Stimulated activated memory B cell treated with anti-CD40 and anti-IgM and Interleukin-4, amounts not matched to agents 10 μg/mL and 1 μg/mL and 100 μg/mL, for 72 hours (primary cell): Measurements from ENCODE around the gene CCNT1.
"Not testable (repeated sequence)": the region's sequence is repeated elsewhere in the genome, so short reads cannot be mapped to it uniquely, and the experiment has no call there.

Source experiments
- ATAC-seq: fragments of 150-1000 bp; cut with Tn5 transposase; 2 replicates; pipeline ENCODE4 v1.10.0; 2021
- H3K27ac Mint-ChIP-seq: one replicate; pipeline ENCODE4 v1.8.0; 2022; ENCODE audit warnings: mild to moderate bottlenecking, mixed read lengths
- H3K27me3 Mint-ChIP-seq: one replicate; pipeline ENCODE4 v1.8.0; 2022; ENCODE audit warnings: mixed read lengths
- H3K36me3 Mint-ChIP-seq: one replicate; pipeline ENCODE4 v1.8.0; 2022; ENCODE audit warnings: mixed read lengths
- H3K4me1 Mint-ChIP-seq: one replicate; pipeline ENCODE4 v1.8.0; 2022; ENCODE audit warnings: mixed read lengths
- H3K4me3 Mint-ChIP-seq: one replicate; pipeline ENCODE4 v1.8.0; 2022; ENCODE audit warnings: mild to moderate bottlenecking, moderate library complexity, mixed read lengths
- H3K9me3 Mint-ChIP-seq: one replicate; pipeline ENCODE4 v1.8.0; 2022; ENCODE audit warnings: mixed read lengths

Gene CCNT1

DNA sequence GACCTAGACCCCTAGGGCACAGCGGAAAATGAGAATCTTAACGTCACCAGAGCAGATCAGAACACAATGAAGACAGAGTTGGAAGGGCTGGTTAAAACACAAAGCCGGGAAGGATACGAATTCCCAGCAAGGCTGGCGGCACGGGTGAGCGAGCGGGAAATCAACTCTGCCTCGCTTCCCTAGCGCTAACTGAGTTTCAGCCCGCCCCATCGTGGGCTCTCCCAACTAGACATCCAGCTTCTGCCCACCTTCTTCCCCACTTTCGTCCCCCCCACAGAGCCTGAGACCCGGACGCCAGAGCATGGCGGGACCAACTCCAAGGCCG lies 377 bp downstream of the CCNT1 start:
- H3K4me1 Mint-ChIP-seq: peaks cover 27% of the 10 kb centered on the region
- no peaks in the 10 kb centered on the region for H3K27me3 Mint-ChIP-seq
- H3K36me3 Mint-ChIP-seq: peaks cover 24% of the 10 kb centered on the region

DNA sequence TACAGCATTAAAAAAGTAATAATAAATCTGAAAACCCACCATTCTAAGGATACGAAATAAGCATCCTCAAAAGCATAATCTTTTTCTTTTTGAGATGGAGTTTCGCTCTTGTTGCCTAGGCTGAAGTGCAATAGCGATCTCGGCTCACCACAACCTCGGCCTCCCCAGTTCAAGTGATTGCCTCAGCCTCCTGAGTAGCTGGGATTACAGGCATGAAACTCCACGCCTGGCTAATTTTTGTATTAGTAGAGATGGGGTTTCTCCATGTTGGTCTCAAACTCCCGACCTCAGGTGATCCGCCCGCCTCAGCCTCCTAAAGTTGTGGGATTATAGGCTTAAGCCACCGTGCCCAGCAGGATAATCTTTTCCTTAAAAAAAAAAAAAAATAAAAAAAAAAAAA lies 4.3 kb downstream of the CCNT1 start:
- Mint-ChIP-seq H3K9me3 (no peaks in the 10 kb centered on the region), H3K4me1 (peaks cover 41% of the 10 kb centered on the region), H3K27me3 (no peaks in the 10 kb centered on the region), H3K4me3 (no peak overlapping the region), H3K36me3 (peaks cover 10% of the 10 kb centered on the region), H3K27ac (no peak overlapping the region)
- no peak for ATAC-seq

More for the DNA sequence above, 377 bp downstream of the CCNT1 start:
- Mint-ChIP-seq H3K9me3 (peaks cover 12% of the 10 kb centered on the region), H3K4me3 (peak overlapping the region; percentile 98), H3K27ac (peak overlapping the region; percentile 97)
- no peak for ATAC-seq

DNA sequence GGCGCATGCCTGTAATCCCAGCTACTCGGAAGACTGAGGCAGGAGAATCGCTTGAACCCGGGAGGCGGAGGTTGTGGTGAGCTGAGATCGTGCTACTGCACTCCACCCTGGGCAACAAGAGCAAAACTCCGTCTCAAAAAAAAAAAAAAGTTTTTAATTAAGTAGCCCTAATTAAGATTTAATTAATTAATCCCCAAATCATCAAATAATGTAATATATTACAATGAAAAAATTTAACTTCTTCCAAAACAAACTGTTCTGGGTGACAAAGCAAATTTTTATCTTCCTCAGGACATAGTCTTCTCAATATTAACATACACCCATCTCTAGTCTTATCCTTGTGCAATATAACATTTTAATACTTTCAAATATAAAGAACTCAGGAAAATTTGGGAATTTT lies 17.7 kb downstream of the CCNT1 start:
- peaks cover 40% of the 10 kb centered on the region for H3K36me3 Mint-ChIP-seq
- H3K4me1 Mint-ChIP-seq, H3K4me3 Mint-ChIP-seq, ATAC-seq, H3K27ac Mint-ChIP-seq, H3K27me3 Mint-ChIP-seq, H3K9me3 Mint-ChIP-seq: not testable (repeated sequence)

DNA sequence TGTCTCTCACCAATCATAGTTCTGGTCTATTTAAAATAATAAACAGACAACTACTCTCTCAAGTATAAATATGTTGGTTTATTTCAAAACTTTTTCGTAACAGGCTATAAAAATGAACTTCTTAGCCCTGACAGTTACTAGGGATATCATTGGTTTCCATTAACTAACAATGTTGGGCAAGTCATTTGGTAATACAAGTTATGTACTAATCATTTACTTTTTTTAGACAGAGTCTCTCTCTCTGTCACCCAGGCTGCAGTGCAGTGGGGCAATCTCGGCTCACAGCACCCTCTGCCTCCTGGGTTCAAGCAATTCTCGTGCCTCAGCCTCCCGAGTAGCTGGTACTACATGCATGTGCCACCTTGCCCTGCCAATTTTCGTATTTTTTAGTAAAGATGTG lies 19.9 kb downstream of the CCNT1 start:
- Mint-ChIP-seq H3K4me1 (no peaks in the 10 kb centered on the region), H3K4me3 (no peak overlapping the region), H3K9me3 (no peaks in the 10 kb centered on the region), H3K36me3 (peaks cover 45% of the 10 kb centered on the region), H3K27me3 (no peaks in the 10 kb centered on the region), H3K27ac (no peak overlapping the region)
- ATAC-seq: no peak

DNA sequence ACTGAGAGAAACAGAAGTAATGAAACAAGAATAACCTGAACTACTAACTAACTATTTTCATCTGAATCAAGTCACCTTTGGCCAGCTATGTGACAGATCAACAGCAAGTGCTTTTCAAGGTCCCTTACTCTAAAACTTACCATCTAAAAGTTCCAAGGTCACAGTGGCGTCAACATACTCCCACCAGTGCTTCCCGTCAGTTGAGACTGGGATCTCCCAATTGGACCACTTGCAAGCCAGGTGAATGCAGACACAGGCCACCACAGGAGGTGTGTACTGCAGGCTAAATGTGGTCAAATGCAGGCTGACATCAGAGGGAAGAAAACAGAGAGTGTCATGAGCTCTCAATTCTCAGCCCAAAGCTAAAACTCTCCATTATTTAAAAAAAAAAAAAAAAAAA lies 20.6 kb downstream of the CCNT1 start:
- H3K4me1 Mint-ChIP-seq: no peaks in the 10 kb centered on the region
- no peak overlapping the region for H3K27ac Mint-ChIP-seq
- H3K9me3 Mint-ChIP-seq: no peaks in the 10 kb centered on the region
- H3K36me3 Mint-ChIP-seq: peaks cover 51% of the 10 kb centered on the region
- H3K27me3 Mint-ChIP-seq: no peaks in the 10 kb centered on the region
- no peak overlapping the region for H3K4me3 Mint-ChIP-seq
- no peak for ATAC-seq

DNA sequence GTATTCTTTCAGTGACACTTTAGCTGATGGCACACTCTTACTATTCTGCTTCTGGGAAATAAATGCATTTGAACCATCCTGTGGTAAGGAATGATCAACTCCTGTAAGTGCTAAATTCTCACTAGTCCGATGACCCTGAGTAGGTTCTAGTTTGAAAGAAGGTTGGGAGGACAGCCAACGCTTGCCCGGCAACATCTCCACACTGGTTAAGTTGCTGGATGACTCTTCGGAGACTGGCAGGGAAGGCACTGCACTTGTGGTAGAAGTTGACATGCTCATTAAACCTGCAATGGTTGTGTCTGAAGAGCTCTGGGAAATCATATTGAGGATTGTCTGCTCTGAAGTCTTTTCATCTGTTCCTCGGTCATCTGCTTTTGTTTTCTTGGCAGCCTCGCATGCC lies 22.5 kb downstream of the CCNT1 start:
- no peaks in the 10 kb centered on the region for H3K4me1 Mint-ChIP-seq
- H3K9me3 Mint-ChIP-seq: no peaks in the 10 kb centered on the region
- no peak for ATAC-seq

DNA sequence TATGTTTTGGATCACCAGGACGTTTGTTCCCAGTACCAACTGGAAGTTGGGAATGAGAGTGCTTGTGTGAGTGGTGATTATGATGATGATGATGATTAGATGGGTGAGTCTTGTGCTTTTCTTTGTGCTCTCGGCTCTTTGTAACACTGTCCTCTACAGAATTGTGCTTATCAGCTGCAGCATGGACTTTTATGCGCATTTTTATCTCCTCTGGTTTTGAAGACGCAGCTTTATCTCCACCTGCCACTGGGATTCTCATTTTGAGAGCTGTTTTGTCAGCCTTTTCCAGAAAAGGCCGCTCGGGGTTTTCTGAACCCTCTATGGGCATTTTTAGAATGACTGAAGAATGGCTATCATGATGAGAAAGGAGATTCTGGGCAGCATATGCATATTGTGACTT lies 22.9 kb downstream of the CCNT1 start:
- Mint-ChIP-seq H3K4me1 (no peaks in the 10 kb centered on the region), H3K27me3 (no peaks in the 10 kb centered on the region), H3K4me3 (no peak overlapping the region), H3K9me3 (no peaks in the 10 kb centered on the region), H3K36me3 (peaks cover 50% of the 10 kb centered on the region), H3K27ac (no peak overlapping the region)
- ATAC-seq: no peak

More for the DNA sequence above, 22.5 kb downstream of the CCNT1 start:
- H3K36me3 Mint-ChIP-seq: peaks cover 48% of the 10 kb centered on the region
- H3K27me3 Mint-ChIP-seq: no peaks in the 10 kb centered on the region
- no peak overlapping the region for H3K27ac Mint-ChIP-seq
- H3K4me3 Mint-ChIP-seq: no peak overlapping the region

DNA sequence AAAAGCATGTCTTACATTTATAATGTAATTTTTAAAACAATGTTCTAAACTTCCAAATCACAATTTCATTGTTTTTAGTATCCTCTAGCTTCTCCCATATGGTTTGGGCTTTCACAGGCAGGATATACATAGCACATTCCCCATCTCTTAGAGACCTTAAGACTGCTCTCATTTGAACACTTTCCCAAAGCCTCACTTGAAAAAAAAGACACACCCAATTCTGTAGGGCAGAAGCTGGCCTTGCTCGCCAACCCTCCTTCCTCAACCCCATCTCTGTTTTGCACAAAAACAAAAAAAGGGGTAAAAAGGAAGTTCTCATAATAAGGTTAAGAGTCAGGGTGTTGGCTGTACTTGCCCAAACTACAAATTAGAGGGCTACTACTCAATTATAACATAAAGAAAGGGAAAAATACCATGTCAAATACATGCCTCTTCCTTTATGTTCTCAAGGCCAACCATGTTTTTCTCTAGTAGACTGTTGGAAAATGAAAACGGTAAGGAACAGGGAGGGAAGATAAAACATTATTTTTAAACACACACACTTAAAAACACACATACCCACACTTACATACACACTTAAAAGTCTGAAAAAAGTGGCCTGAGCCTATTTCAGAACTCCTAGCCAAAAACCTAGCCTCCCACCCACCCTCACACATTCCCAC lies 24.6 kb downstream of the CCNT1 start:
- no peaks in the 10 kb centered on the region for H3K4me1 Mint-ChIP-seq
- no peaks in the 10 kb centered on the region for H3K9me3 Mint-ChIP-seq
- H3K36me3 Mint-ChIP-seq: peaks cover 44% of the 10 kb centered on the region
- H3K27ac Mint-ChIP-seq: no peak overlapping the region
- no peak overlapping the region for H3K4me3 Mint-ChIP-seq
- no peak for ATAC-seq
- H3K27me3 Mint-ChIP-seq: no peaks in the 10 kb centered on the region

DNA sequence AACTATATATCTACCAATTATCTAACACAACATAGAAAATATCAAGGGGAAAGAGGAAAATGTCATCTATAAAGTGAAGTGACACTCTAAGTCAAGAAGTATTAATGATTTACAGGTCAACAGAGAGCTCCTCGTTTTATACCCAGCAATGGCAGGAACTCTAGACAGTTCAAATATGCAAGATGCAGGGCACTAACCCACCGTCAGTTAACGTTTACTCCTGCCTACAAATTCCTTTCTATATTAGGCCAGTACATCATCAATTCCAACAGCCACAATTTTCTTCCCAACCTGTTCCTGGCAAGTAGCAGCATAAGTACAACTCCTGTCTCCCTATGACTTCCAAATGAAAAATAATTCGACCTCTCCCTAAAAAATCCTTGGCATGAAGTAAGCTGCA lies 25.5 kb downstream of the CCNT1 start:
- H3K4me1 Mint-ChIP-seq: no peaks in the 10 kb centered on the region
- H3K27ac Mint-ChIP-seq: no peak overlapping the region
- no peaks in the 10 kb centered on the region for H3K9me3 Mint-ChIP-seq
- H3K36me3 Mint-ChIP-seq: peaks cover 43% of the 10 kb centered on the region
- no peak overlapping the region for H3K4me3 Mint-ChIP-seq
- H3K27me3 Mint-ChIP-seq: no peaks in the 10 kb centered on the region
- no peak for ATAC-seq

DNA sequence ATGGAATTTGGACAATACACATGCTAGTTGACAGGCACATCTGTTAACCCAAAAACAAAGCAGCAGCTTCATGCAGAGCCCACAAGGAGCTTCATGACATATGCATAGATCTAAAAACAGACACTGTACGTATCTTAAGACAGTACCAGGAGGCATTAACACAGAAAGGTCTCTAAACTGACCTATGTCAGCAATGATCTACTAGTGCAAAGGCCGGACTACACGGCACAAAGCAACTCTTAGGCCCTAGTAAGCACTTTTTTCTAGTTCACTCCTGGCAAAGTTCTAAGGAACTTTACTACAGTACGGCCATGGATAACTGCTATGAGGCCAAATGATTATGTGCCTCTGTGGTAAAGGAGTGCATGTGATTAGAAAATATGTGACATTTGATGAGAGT lies 26.1 kb downstream of the CCNT1 start:
- no peak overlapping the region for H3K4me3 Mint-ChIP-seq
- ATAC-seq: no peak
- H3K27ac Mint-ChIP-seq: no peak overlapping the region
- H3K27me3 Mint-ChIP-seq: no peaks in the 10 kb centered on the region
- H3K4me1 Mint-ChIP-seq: no peaks in the 10 kb centered on the region
- H3K9me3 Mint-ChIP-seq: no peaks in the 10 kb centered on the region
- peaks cover 37% of the 10 kb centered on the region for H3K36me3 Mint-ChIP-seq

DNA sequence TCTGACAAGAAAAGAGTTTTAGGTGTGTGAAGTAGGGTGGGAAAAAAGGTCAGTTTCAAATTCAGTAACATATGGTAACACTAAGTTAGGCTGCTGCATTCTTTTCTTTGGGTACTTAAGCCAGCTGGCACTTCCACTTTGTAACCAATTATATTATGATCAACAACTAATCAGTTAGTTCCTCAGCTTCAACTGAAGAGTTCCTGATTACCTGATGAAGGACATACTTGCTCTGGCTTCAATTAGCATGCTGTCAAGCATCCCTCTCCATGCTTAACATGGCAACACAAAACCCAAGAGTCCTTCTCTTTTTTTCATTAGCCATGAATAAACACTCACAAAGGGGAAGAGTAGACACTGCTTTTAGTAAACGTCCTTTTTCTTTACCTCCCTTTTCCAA lies 27.7 kb downstream of the CCNT1 start:
- H3K4me3 Mint-ChIP-seq: no peak overlapping the region
- no peak overlapping the region for H3K27ac Mint-ChIP-seq
- H3K4me1 Mint-ChIP-seq: no peaks in the 10 kb centered on the region
- H3K27me3 Mint-ChIP-seq: no peaks in the 10 kb centered on the region
- ATAC-seq: no peak
- no peaks in the 10 kb centered on the region for H3K9me3 Mint-ChIP-seq
- H3K36me3 Mint-ChIP-seq: peaks cover 27% of the 10 kb centered on the region

DNA sequence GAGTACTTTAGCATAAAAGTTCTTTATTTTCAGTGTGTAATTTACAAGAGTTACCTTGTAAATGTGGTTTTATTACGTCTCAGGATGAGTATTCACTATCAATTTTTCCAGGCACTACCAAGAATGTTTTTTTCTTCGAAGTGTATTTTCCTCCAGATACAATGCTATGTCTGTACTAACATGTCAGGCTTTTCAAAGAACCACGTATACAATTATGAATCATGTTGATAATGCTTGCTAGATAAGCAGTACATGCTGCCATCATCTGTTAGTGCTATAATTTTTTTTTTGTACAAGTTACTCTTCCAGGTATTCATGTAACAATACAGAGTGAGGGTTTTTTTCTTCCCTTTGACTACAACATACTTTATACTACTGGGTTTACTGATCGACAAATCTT lies 28.9 kb downstream of the CCNT1 start:
- Mint-ChIP-seq H3K4me1 (peaks cover 6% of the 10 kb centered on the region), H3K9me3 (no peaks in the 10 kb centered on the region), H3K27me3 (no peaks in the 10 kb centered on the region), H3K27ac (no peak overlapping the region), H3K36me3 (peaks cover 15% of the 10 kb centered on the region), H3K4me3 (no peak overlapping the region)
- ATAC-seq: no peak

DNA sequence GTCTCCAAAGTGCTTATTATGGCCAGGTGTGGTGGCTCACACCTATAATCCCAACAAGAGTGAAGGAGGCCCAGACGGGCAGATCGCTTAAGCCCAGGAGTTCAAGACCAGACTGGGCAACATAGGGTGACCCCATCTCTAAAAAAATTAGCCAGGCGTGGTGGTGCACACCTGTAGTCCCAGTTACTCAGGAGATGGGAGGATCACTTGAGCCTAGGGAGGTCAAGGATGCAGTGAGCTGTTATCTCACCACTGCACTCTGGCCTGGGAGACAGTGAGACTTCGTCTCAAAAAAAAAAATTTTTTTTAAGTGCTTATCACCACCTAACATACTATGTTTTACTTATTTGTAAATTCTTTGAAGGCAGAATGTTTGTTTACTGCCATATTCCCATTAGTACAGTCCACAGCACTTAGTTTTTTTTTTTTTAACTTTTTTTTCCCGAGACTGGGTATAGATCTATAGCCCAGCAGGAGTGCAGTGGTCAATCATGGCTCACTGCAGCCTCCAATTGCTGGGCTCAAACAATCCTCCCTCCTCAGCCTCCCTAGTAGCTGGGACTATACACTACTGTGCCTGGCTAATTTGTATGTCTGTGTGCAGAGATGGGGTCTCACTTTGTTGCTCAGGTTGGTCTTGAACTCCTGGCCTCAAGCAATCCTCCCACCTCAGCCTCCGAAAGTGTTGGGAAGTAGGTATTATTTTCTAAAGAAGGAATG lies 29.7 kb downstream of the CCNT1 start:
- Mint-ChIP-seq H3K4me3 (no peak overlapping the region), H3K27ac (no peak overlapping the region), H3K36me3 (peaks cover 15% of the 10 kb centered on the region), H3K9me3 (no peaks in the 10 kb centered on the region), H3K4me1 (peaks cover 6% of the 10 kb centered on the region), H3K27me3 (no peaks in the 10 kb centered on the region)
- ATAC-seq: no peak

DNA sequence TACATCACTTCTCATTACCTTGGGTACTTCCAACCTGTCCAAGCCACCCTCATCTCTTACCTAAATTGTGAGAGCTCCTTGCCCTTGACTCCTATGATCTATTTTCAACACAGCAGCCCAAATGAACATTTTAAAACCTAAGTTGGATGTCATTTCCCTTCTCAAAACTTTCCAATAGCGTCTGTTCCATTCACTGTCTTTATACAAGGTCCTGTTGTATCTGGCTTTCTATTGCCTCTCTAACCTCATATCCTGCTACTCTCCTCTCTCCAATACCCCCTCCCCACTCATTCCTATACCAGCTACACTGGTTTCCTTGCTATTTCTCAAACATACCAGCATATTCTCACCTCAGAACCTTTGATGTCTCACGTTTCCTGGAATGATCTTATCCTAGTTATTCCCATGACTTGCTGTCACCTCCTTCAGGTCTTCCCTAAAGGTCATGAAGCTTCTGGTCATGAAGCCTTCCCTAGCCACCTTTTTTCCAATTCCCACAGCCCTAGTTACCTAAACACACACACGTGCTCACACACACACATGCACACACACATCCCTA lies 30.4 kb downstream of the CCNT1 start:
- no peaks in the 10 kb centered on the region for H3K27me3 Mint-ChIP-seq
- H3K4me3 Mint-ChIP-seq: no peak overlapping the region
- H3K9me3 Mint-ChIP-seq: no peaks in the 10 kb centered on the region
- no peak for ATAC-seq
- H3K36me3 Mint-ChIP-seq: peaks cover 11% of the 10 kb centered on the region
- no peak overlapping the region for H3K27ac Mint-ChIP-seq
- H3K4me1 Mint-ChIP-seq: peaks cover 6% of the 10 kb centered on the region

DNA sequence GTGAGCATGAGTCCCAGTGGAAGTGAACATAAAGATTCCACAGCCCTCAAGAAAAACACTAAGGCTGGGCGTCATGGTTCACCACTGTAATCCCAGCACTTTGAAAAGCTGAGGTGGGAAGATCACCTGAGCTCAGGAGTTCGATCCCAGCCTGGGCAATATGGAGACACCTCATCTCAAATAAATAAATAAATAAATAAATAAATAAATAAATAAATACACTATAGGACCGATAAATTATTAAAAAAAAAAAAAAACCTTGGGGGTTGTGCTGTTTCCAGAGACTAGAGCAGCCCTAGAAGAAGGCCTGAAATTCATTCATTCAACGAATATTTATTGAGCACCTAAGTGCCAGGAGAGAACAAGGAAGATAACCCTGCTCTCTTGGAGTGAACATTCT lies 33.0 kb downstream of the CCNT1 start:
- Mint-ChIP-seq H3K27ac (no peak overlapping the region), H3K4me3 (no peak overlapping the region), H3K27me3 (no peaks in the 10 kb centered on the region), H3K36me3 (peaks cover 13% of the 10 kb centered on the region), H3K9me3 (no peaks in the 10 kb centered on the region), H3K4me1 (peaks cover 28% of the 10 kb centered on the region)
- ATAC-seq: no peak

DNA sequence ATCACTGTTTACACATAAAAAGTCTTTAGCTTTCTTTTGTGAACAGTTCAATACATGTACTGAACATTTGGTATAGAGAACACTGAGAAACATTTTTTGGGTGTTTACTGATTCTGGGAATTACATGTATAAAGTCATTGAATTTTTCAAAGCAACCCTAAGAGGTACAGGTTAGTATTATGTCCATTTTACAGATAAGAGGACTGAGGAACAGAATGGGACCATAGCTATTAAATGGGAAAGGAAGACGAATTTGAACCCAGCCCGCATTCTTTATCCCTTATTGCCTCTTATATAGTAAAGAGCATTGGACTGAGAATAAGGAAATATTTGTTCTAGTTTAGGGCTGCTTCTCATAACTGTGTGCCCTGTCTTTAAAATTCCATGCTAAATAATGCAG lies 33.6 kb downstream of the CCNT1 start:
- Mint-ChIP-seq H3K36me3 (peaks cover 18% of the 10 kb centered on the region), H3K4me1 (peaks cover 34% of the 10 kb centered on the region), H3K4me3 (no peak overlapping the region), H3K27me3 (no peaks in the 10 kb centered on the region), H3K9me3 (no peaks in the 10 kb centered on the region), H3K27ac (peak overlapping the region; percentile 91)
- no peak for ATAC-seq
